HL-60 (cell line): Measurements from ENCODE around the gene C5orf24.
"Not testable (repeated sequence)": the region's sequence is repeated elsewhere in the genome, so short reads cannot be mapped to it uniquely, and the experiment has no call there.

ENCODE experiments used
- DNase-seq, 2 experiments: peaks; one replicate each; pipeline ENCODE4 v3.0.0-alpha.2; 2010 to 2020; ENCODE audit warnings: low read depth in 1 of 2, low spot score in 1 of 2
- H3K27ac ChIP-seq: fragments of 250-450 bp; sonication (Bioruptor Pico); replicated peaks from 2 replicates; pipeline ENCODE4 v1.5.1; 2020; ENCODE audit warnings: mild to moderate bottlenecking, moderate library complexity
- H3K27me3 ChIP-seq: fragments of 250-450 bp; sonication (Bioruptor Pico); 2 replicates; pipeline ENCODE4 v1.5.1; 2021; ENCODE audit warnings: mild to moderate bottlenecking, moderate library complexity; ENCODE audit not compliant: insufficient read depth, poor library complexity, severe bottlenecking
- H3K4me3 ChIP-seq: replicated peaks from 2 replicates; pipeline ENCODE4 v1.5.1; 2011; ENCODE audit warnings: mild to moderate bottlenecking, control low read depth, low read length; ENCODE audit not compliant: insufficient read depth
- GABPA ChIP-seq: IDR thresholded peaks from 2 replicates; pipeline ENCODE4 v1.6.1; 2012; ENCODE audit warnings: low read depth
- POLR2AphosphoS5 ChIP-seq: IDR thresholded peaks from 2 replicates; pipeline ENCODE4 v1.6.1; 2012; ENCODE audit warnings: low read depth
- REST ChIP-seq: IDR thresholded peaks from 2 replicates; pipeline ENCODE4 v1.6.1; 2012; ENCODE audit warnings: low read depth; ENCODE audit not compliant: insufficient replicate concordance
- SPI1 ChIP-seq: IDR thresholded peaks from 2 replicates; pipeline ENCODE4 v1.6.1; 2012; ENCODE audit warnings: low read depth, mild to moderate bottlenecking, borderline replicate concordance
- TF ChIP-seq, protein P1 (sequence below): IDR thresholded peaks from one replicate; pipeline ENCODE4 v1.5.1; 2011; ENCODE audit warnings: low read length, control low read depth, inconsistent platforms; ENCODE audit not compliant: insufficient read depth

The C5orf24 gene

DNA sequence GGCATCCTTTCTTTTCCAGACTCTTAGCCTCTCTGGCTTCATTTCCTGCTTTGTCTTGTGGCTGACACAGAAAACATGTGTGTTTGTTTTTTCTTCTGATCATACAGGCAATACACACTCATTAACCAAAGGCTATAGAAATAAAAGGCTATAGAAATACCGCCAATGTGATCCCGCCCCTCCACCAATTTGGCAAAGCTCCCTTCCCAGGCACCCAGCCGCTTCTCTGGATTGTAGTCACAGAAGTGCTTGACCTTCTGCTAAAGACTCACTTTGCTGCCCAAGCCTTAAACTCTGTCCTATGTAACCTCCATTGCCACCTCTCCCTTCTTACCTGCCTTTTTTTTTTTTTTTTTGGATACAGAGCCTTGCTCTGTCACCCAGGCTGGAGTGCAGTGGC is 33.7 kb downstream of the C5orf24 start:
- no peak overlapping the region for H3K27ac ChIP-seq
- H3K27me3 ChIP-seq = no peaks in the 10 kb centered on the region
- DNase-seq = no peak
- H3K4me3 ChIP-seq = no peak overlapping the region
- TF ChIP-seq REST (no peak), POLR2AphosphoS5 (no peak), GABPA (no peak), SPI1 (no peak)
- TF ChIP-seq, protein P1, sequence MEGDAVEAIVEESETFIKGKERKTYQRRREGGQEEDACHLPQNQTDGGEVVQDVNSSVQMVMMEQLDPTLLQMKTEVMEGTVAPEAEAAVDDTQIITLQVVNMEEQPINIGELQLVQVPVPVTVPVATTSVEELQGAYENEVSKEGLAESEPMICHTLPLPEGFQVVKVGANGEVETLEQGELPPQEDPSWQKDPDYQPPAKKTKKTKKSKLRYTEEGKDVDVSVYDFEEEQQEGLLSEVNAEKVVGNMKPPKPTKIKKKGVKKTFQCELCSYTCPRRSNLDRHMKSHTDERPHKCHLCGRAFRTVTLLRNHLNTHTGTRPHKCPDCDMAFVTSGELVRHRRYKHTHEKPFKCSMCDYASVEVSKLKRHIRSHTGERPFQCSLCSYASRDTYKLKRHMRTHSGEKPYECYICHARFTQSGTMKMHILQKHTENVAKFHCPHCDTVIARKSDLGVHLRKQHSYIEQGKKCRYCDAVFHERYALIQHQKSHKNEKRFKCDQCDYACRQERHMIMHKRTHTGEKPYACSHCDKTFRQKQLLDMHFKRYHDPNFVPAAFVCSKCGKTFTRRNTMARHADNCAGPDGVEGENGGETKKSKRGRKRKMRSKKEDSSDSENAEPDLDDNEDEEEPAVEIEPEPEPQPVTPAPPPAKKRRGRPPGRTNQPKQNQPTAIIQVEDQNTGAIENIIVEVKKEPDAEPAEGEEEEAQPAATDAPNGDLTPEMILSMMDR = no peak

DNA sequence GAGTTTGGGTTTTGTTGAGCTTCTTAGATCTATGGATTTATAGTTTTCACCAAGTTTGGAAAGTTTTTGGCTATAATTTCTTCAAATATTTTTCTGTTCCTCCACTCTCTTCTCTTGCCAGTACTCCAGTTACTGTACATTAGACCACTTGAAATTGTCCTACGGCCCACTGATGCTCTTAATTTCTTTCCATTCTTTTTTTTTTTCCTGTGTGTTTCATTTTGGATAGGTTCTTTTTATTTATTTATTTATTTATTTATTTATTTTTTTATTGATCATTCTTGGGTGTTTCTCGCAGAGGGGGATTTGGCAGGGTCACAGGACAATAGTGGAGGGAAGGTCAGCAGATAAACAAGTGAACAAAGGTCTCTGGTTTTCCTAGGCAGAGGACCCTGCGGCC is 35.2 kb downstream of the C5orf24 start:
- DNase-seq = not testable (repeated sequence)

GRCh38 chr5:134881711-134882110 is 35.9 kb downstream of the C5orf24 start:
- not testable (repeated sequence) for DNase-seq, H3K27me3 ChIP-seq, H3K27ac ChIP-seq, H3K4me3 ChIP-seq

More for the DNA sequence above, 35.2 kb downstream of the C5orf24 start:
- H3K27ac ChIP-seq, H3K4me3 ChIP-seq, H3K27me3 ChIP-seq: not testable (repeated sequence)

GRCh38 chr5:134887593-134888159 is 41.9 kb downstream of the C5orf24 start:
- TF ChIP-seq GABPA (no peak), POLR2AphosphoS5 (no peak), REST (no peak)
- H3K27ac ChIP-seq = no peak overlapping the region

GRCh38 chr5:134889335-134889734 is 43.6 kb downstream of the C5orf24 start:
- TF ChIP-seq GABPA (no peak), POLR2AphosphoS5 (no peak), SPI1 (no peak), REST (no peak)
- TF ChIP-seq, protein P1 = no peak
- Histone ChIP-seq H3K27ac (no peak overlapping the region), H3K27me3 (no peaks in the 10 kb centered on the region), H3K4me3 (no peak overlapping the region)
- DNase-seq = no peak

More at GRCh38 chr5:134887593-134888159, 41.9 kb downstream of the C5orf24 start:
- Histone ChIP-seq H3K4me3 (no peak overlapping the region), H3K27me3 (no peaks in the 10 kb centered on the region)
- DNase-seq = no peak
